Gastrocnemius medialis (tissue), 4 donors: ENCODE results near the gene GRIN3A.

Experiments used
- CTCF ChIP-seq, 5 experiments: fragments of 450-650 bp in 3 of 5; fragments of 200-600 bp in 2 of 5; sonication (generic) in 2 of 5; IDR thresholded peaks in 4 of 5; conservative IDR thresholded peaks in 1 of 5; 1 replicate in 4 of 5; 2 replicates in 1 of 5; pipeline ENCODE4 v1.5.1; 2016 to 2019; ENCODE audit warnings: antibody characterized with exemption in 5 of 5, mild to moderate bottlenecking in 3 of 5, moderate library complexity in 3 of 5
- POLR2A ChIP-seq, 2 donors: fragments of 450-650 bp; IDR thresholded peaks; one replicate each; pipeline ENCODE4 v1.6.1; 2017; ENCODE audit warnings: antibody characterized with exemption in 2 of 2, mild to moderate bottlenecking in 2 of 2, moderate library complexity in 2 of 2

- peak in 1 of 5 experiments; percentile 1 for TF ChIP-seq CTCF (IDR thresholded peaks at IDR 0.05 in 4 of 5, conservative IDR thresholded peaks at IDR 0.05 in 1 of 5)
- no peak for TF ChIP-seq POLR2A (IDR thresholded peaks at IDR 0.05)
Measured at GRCh38 chr9:101567725-101568350, 170.6 kb downstream of the GRIN3A start.
